Measurements from ENCODE around the gene TXN2.
"Not testable (repeated sequence)": the region's sequence is repeated elsewhere in the genome, so short reads cannot be mapped to it uniquely, and the experiment has no call there.

Gene TXN2

GRCh38 chr22:36425977-36426523, 55.4 kb downstream of the TXN2 start:
- no peak for FAIRE-seq

- no peak for FAIRE-seq
Observed at GRCh38 chr22:36424901-36425579, 56.4 kb downstream of the TXN2 start.

- not testable (repeated sequence) for FAIRE-seq
Observed at GRCh38 chr22:36424466-36424865, 57.0 kb downstream of the TXN2 start.

GRCh38 chr22:36423461-36424404, 57.7 kb downstream of the TXN2 start:
- FAIRE-seq = no peak

- no peak for FAIRE-seq
Observed at GRCh38 chr22:36422287-36423014, 59.0 kb downstream of the TXN2 start.

- FAIRE-seq = no peak
Observed at GRCh38 chr22:36419912-36420882, 61.2 kb downstream of the TXN2 start.

- FAIRE-seq = no peak
Observed at GRCh38 chr22:36419177-36419911, 62.1 kb downstream of the TXN2 start.

- FAIRE-seq = no peak
Observed at GRCh38 chr22:36417281-36417686, 64.2 kb downstream of the TXN2 start.

All from A204.1 (cell line).